ENCODE results near the gene CNP.
A peak's percentile ranks its signal among the peaks of the same experiment; 100 is the strongest.
"Not testable (repeated sequence)": the region's sequence is repeated elsewhere in the genome, so short reads cannot be mapped to it uniquely, and the experiment has no call there.

CNP gene

DNA sequence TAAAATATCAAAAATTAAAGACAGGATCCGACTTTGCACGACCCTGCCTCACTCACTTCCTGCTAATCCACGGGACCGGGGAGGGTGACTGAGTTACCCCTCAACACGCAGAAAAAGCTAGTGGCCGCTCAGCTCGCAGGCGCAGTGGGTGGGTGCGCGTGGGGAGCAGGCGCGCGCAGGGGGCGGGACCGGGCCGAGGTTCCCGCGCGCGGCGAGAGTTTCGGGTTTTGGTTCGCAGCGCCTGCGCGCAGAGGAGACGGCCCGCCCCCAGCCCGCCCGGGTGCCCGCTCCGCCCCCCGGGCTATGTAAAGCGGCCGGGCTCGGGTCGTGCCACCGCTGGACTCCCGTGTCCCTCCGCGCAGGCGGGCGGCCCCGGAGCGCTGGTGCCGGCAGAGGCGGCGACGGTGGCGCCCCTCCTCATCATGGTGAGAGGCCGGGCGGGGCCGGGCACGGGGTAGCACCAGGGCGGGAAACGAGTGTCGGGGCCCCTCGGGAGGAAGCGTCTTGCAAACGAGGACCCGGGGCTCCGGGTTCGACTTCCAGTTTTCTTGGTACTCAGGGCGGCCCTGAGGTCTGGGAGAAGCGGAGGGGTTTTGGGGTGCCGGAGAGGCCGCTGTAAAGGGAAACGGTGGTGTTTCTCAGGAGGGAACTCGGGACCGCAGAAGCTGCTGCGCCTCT, at the start of gene CNP:
Gene CNP, plus strand, starts transcription at position 333 of the 678 bp plus-strand sequence. Its CDS starts 90 bp downstream, at position 423.
- peak; percentile 86 to 89 for DNase-seq (ENCODE audit: low read depth in 2 of 2)

DNA sequence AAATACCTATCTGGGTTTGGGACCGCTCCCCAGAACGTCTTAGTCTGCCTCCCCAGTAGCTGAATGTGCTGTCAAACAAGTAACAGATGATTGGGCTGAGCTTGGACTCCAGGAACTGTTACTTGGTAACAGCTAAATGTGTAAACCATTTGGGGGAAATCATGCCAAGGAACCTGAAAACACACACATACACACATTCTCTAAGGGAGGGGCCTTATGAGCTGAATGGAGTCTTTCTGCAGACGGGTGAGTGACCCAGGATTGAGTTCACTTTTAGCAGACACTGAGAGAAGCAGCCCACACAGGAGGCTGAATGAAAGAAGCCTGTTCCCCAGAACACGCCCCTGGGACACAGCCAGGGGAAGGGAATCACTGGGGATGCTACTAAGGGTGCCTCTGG, 49.4 kb upstream of the CNP start:
- DNase-seq (ENCODE audit: low read depth in 2 of 2) = no peak

DNA sequence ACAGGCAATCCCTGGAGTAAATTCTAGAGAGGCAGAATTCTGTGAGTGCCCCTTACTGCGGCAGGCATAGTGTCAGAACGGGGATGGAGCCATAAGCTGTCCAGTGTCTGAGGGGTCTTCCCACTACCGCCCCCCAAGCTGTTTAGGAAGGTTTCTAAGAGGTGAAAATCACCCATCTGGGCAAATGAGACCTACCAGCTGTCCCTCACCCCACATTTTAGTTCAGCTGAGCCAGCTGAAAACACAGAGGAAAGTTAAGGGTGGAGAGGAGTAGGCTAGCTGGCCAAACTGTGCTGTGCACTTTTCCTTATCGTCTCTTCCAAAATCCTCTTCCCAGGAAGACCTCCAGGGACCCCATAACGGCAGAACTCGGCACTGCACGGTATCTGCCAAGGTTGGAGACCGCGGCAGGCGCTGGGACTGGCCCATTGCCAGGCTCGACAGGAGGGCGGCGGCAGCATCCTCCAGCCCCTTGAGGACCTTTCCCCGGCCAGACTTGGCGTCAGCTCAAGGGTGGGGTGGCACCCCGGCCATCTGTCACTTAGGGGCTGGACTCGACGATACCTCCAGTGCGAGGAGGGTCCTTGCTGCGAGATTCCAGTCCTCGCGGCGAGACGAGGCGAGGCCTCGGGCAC, 48.8 kb upstream of the CNP start:
- DNase-seq (ENCODE audit: low read depth in 2 of 2) = peak in 1 of 2 donors; percentile 22

DNA sequence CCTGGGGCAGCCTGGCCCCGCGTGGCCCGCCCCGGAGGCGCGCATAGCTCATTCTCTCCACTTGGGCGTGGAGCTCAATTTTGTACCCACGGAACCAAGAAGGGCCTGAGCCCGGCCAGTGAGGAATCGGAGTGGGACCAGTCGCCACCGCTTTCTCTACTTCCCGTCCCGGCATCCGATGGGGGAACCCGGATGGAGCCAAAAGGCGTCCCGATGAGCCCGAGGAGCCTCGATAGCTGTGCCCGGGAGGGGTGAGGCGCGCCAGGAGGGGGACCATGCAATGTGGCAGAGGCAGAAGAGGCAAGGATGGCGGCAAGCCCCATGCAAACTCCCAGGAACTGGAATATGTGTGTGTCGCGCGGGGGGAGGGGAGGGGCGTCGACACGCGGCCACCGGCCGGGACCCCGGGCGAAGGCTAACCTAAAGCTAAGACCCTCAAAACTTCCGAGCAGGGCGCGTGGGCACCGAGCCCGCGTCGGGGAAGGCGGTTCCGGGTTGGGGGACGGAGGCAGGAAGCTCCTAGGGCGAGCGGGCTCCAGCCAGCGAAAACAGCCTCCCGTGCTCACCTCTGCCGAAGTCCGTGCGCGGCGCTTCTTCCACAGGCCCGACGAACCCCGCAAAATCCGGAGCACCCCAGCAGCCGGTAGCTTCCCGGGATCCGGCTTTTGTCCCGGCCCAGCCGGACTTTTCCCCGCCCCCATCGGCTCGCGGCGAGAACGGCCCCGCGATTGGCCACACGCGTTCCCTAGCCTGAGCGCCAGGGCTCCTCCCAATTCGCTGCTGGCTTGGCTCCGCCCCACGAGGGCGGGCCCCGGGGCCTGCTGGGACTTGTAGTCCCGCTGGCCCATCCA, 48.1 kb upstream of the CNP start, which contains the start of gene ACLY:
Gene ACLY, minus strand, starts transcription at position 638 of the 851 bp plus-strand sequence. CDS start 5,078 bp downstream, outside the sequence.
- peak; percentile 90 to 95 for DNase-seq (ENCODE audit: low read depth in 2 of 2)

DNA sequence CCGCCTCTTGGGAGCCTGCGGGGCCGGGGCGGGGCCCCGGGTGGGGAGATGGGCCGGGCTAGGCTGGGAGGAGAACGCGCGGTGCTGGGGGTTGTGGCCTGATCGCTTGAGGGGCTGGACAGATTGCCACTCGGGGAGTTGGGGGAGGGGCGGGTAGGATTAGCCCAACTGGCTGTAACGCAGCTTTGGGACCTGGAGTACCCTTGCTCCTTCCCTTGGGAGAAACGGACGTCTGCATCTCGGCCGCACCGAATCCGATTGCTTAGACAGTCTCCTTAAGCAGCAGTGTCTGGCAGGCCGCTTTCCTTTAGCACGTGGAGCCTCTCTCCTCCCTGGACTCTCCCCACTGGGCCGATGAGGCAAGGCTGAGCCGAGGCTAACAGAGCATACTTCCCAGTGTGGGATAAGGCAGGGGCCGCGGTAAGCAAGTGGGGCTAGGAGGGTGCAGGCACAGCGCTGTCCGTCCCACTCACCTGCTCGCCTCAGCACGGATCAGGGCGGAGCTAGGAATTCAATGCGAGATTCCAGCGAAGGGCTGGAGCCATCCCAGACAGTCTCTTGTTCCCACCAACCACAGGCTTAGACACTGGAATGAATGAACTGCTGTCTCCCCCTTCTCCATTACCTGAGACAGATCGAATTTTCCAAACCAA, 47.3 kb upstream of the CNP start:
- DNase-seq (ENCODE audit: low read depth in 2 of 2) = no peak

DNA sequence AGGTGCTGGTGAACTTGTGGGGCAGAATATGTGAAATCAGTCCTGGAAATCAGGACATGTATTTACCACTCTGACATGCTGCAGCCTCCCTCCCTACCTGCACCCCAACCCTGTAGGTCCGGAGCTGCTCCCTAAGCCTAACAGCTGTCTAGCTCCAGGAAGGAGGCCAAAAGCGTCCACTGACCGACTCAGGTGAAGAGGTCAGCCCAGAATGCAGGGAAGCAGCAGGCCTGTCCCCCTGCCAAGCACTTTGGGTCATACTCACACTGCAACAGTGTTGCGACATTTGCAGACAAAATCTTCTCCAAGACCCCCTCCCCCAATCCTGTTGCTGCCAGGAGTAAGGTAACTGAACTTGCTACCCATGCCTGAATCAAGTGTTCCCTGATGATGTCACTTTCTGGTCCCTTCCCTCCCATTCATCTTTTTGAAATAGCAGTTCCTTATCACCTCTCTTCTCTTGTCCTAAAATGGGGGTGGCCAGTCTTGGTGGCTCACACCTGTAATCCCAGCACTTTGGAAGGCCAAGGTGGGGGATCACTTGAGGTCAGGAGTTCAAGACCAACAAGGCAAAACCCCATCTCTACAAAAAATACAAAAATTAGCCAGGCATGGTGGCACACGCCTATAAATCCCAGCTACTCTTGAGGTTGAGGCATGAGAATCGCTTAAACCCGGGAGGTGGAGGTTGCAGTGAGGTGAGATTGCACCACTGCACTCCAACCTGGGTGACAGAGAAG, 46.6 kb upstream of the CNP start:
- no peak for DNase-seq (ENCODE audit: low read depth in 2 of 2)

DNA sequence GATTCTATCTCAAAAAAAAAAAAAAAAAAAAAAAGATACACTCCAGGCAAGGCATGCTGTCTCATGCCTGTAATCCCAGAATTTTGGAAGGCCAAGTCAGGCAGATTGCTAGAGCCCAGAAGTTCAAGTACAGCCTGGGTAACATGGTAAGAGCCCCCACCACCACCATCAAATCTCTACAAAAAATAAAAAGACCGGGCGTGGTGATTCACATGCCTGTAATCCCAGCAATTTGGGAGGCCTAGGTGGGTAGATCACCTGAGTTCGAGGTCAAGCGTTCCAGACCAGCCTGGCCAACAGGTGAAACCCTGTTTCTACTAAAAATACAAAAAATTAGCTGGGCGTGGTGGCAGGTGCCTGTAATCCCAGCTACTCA, 46.0 kb upstream of the CNP start:
- no peak for DNase-seq (ENCODE audit: low read depth in 2 of 2)

DNA sequence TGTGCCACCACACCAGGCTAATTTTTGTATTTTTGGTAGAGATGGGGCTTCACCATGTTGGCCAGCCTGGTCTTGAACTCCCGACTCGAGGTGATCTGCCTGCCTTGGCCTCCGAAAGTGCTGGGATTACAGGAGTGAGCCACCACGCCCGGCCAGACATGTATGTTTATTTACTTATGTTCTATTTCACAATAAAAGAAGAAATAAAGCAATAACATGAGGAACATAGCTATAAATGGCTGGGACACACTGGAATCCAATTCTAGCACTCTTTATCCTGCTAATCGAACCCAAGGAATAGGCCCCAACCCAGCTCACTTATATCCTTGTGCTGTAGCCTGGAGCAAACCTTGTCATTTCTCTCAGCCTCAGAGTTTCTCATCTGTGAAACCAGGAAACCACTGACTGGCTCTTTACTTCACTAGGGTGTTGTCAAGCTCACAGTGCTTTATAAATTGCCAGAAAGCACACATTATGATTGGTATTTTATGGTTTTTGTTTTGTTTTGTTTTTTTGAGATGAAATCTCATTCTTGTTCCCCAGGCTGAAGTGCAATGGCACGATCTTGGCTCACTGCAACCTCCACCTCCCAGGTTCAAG, 40.5 kb upstream of the CNP start:
- no peak for DNase-seq (ENCODE audit: low read depth in 2 of 2)

DNA sequence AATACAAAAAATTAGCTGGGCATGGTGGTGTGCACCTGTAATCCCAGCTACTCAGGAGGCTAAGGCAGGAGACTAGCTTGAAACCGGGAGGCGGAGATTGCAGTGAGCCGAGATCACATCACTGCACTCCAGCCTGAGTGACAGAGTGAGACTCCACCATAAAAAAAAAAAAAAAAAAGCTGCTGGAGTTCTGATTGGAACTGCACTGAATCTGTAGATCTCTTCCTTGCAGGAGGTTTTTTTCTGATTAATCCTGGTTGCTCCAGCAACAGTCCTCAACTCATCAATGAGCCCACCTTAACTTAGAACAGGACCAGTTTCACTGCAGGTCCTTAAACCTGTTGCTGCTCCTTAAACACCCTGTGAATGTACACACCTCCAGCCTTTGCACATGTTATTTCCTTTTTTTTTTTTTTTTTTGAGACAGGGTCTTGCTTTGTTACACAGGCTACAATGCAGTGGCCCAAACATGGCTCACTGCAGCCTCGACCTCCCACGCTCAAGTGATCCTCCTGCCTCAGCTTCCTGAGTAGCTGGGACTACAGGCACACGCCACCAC, 37.8 kb upstream of the CNP start:
- no peak for DNase-seq (ENCODE audit: low read depth in 2 of 2)

DNA sequence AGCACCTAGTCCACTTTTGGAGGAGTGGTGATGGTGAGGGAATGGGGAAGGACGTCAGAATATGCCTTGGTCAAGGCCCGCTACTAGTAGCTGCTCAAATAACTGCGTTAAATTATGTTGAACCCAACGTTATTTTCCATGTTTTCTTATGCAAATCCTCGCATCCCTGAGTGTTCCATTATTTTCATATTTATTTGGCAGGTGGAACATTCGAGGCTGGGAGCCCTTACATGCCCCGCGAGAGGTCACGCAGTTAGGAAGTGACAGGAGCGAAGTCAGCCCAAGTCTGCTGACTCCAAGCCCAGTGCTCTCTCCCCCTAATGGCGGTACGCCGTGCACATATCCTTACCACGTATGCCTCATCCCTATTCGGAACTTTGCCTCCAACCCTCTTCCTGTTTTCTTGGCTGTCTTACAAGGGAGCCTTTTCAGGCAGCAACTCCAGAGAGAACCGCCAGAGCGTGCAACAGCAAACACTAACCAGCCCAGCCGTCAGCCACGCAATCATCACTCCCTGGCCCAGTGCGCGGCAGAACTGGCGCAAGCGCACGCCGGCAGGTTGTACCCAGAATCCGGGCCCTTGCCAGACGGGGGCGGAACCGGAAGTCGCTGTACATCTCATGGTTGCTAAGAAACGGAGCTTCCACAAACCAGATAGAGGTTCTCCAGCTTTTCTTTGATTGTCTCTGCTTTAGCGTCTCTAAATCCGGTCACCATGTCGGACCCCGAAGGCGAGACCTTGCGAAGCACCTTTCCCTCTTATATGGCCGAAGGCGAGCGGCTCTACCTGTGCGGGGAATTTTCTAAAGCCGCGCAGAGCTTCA, 36.4 kb upstream of the CNP start, which contains the start of gene ODAD4:
Gene ODAD4, plus strand, starts transcription at position 609 of the 824 bp plus-strand sequence. Its CDS starts 107 bp downstream, at position 716.
- peak; percentile 91 to 94 for DNase-seq (ENCODE audit: low read depth in 2 of 2)

DNA sequence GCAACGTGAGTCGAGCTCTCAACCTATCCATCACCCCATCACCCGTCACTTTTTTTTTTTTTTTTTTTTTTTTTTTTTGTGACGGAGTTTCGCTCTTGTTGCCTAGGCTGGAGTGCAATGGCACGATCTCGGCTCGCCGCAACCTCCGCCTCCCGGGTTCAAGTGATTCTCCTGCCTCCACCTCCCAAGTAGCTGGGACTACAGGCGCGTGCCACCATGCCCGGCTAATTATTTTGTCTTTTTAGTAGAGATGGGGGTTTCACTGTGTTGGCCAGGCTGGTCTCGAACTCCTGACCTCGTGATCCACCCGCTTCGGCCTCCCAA, 35.8 kb upstream of the CNP start:
- DNase-seq (ENCODE audit: low read depth in 2 of 2) = not testable (repeated sequence)

DNA sequence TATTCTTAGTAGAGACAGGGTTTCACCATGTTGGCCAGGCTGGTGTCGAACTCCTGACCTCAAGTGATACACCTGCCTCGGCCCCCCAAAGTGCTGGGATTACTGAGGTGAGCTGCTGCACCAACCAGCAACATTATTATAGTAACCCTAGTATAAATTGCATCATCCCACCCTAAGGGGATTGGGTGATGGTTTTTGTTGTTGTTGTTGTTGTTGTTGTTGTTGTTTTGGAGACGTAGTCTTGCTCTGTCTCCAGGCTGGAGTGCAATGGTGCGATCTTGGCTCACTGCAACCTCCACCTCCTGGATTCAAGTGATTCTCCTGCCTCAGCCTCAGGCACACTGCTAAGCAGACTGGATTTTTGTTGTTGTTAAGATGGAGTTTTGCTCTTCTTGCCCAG, 34.9 kb upstream of the CNP start:
- not testable (repeated sequence) for DNase-seq (ENCODE audit: low read depth in 2 of 2)

DNA sequence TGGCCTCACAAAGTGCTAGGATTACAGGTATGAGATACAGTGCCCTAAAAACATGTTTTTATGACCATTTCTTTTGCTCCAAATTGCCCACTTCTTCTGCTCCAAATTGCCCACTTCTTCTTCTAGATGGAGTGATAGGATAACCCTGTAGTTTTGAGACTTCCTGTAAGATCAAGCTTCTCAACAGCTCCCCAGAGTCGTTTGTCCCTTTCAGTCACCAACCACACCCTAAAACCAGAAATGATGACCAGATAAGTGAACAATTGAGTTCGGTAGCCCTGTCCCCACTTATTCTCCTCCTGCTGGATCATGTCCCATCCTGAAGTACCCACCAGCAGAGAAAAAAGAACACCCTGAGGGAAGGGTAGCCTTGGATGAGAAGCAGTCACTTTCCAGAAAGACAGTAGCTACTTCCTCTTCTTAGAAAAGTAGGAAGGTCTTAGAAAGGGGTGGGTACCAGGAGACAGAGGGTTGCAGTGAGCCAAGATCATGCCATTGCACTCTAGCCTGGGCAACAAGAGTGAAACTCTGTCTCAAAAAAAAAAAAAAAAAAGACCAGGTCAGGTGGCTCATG, 33.7 kb upstream of the CNP start:
- DNase-seq (ENCODE audit: low read depth in 2 of 2) = no peak

DNA sequence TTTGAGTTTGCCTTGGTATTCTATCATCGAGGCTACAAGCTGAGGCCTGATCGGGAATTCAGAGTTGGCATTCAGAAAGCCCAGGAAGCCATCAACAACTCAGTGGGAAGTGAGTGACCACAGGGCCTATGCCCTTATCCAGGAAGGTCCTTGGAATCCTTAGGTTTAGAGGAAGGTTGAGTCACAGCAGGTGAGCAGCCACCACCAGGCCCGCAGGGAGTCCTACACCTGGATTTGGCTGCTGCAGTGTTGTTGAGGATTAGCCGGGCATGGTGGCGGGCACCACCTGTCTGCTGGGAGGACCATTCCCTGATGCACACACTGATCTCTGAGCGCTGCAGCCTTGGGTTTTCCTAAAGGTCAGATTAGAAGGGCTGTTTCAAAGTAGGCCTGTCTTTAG, 31.0 kb upstream of the CNP start:
- DNase-seq (ENCODE audit: low read depth in 2 of 2) = no peak

DNA sequence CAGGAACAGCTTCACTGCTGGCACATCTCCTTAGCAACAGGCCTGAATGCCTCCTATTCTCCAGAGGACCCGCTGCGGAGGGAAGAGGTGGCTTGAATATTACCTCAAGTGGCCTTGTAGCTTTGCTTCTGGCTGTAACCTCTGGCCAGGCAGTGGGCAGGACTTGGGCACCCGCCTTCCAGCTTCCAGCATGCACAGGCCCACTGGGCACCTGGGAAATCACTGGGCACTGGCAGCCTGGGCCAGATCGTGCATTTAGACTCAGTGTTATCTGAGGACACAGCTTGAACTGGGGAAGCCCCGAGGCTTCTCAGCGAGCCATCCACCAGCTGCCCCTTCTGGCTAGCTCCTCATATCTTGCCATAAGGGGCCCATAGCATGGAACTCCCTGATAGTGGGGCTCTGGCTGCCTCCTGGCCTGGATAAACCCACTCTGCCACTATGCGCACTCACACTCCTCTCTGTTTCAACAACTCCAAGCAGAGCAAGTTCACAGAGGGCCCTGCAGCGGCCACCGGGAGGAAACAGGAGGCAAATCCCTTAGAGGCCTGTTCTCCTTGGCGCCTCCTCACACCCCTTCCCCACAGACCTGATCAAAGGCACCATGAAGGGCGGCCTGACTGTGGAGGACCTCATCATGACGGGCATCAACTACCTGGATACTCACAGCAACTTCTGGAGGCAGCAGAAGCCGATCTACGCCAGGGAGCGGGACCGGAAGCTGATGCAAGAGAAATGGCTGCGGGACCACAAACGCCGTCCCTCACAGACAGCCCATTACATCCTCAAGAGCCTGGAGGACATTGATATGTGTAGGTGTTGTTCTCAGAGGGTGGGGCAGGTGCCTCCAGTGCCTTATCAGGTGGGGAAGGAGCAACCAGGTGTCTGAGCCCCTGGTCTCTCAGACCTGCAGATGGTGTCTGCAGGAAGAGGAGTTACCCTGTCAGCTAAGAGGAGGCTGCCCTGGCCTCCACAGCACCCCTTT, 28.3 kb upstream of the CNP start:
- DNase-seq (ENCODE audit: low read depth in 2 of 2) = no peak

DNA sequence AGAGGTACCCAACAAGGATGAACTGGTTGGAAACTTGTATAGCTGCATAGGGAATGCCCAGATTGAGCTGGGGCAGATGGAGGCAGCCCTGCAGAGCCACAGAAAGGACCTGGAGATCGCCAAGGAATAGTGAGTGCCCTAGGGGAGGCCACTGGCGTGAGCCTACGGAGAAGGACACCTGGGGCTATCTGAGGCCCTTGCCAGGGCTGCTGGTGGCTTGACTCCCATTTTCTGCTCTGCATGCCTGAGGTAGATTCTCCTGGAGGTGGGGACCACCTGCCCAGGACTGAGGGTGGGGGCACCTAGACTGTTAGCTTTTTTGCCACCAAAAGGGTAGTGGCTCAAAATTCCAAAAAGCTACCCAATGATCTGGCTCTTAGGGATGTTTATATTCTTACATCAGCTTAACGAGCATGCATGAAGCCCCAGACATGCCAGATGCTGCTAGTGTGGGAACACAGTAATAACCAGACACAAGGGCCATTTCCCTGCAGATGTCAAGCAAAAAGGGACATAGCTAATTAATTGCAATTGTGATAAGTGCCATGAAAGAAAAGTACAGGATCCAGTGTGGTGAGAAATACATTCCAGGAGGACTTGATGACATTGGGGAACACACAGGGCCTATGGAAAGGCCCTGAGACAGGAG, 27.4 kb upstream of the CNP start:
- no peak for DNase-seq (ENCODE audit: low read depth in 2 of 2)

DNA sequence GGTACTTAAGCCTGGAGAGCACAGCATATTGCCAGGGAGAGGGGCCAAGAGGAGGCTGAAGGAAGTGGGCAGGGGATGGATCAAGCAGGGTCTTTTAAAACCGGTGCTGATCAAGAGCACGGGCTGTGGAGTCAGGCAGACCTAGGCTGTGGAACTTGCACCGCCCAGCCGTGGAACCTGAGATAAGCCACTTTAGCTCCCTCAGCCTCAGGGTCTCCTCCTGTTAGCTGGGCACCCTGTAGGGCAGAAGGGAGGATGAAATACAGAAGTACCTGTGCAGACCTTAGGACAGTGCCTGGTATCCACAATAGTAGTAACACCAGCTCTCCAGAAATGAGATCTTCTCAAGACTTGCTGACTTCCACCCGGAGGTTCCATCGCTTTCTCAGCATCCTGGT, 26.9 kb upstream of the CNP start:
- DNase-seq (ENCODE audit: low read depth in 2 of 2) = no peak

DNA sequence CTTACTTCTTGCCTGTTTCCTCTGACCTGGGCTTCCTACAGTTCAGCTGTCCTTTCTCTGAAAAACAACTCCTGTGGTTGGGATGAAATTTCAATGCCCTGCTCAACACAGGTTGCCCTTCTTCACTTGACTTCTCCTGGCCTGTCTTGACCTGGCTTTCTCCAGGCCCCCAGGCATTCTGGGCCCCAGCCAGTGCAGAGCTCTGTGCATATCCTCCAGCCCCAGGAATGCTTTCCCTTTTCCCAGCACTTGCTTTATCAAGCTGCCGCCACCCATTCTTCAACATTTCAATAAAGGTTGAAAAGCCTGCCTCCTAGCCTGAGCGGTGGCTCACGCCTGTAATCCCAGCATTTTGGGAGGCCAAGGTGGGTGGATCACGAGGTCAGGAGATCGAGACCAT, 25.4 kb upstream of the CNP start:
- no peak for DNase-seq (ENCODE audit: low read depth in 2 of 2)

Data from activated CD4-positive, alpha-beta T cell treated with anti-CD3 and anti-CD28 coated beads for 24 hours (primary cell).